Measurements from ENCODE around the gene MCUR1.
"Not testable (repeated sequence)": the region's sequence is repeated elsewhere in the genome, so short reads cannot be mapped to it uniquely, and the experiment has no call there.

The MCUR1 gene

GRCh38 chr6:13851330-13851729 is 37.0 kb upstream of the MCUR1 start:
- TF ChIP-seq CTCF (conservative IDR thresholded peaks at IDR 0.05) = no peak
- H3K27ac ChIP-seq = no peak overlapping the region

- not testable (repeated sequence) for H3K27ac ChIP-seq
These were observed 36.3 kb upstream of the MCUR1 start for GRCh38 chr6:13850690-13851089.

GRCh38 chr6:13848522-13849150 is 34.3 kb upstream of the MCUR1 start:
- TF ChIP-seq CTCF (conservative IDR thresholded peaks at IDR 0.05) = no peak
- H3K27ac ChIP-seq = no peak overlapping the region

- no peak overlapping the region for H3K27ac ChIP-seq
- no peak for TF ChIP-seq CTCF (conservative IDR thresholded peaks at IDR 0.05)
These were observed 33.1 kb upstream of the MCUR1 start for GRCh38 chr6:13847326-13848050.

- TF ChIP-seq CTCF (conservative IDR thresholded peaks at IDR 0.05) = no peak
- no peak overlapping the region for H3K27ac ChIP-seq
These were observed 32.5 kb upstream of the MCUR1 start for GRCh38 chr6:13846841-13847240.

- no peak for TF ChIP-seq CTCF (conservative IDR thresholded peaks at IDR 0.05)
- H3K27ac ChIP-seq = no peak overlapping the region
These were observed 27.6 kb upstream of the MCUR1 start for GRCh38 chr6:13841936-13842335.

GRCh38 chr6:13838616-13839015 is 24.3 kb upstream of the MCUR1 start:
- no peak for TF ChIP-seq CTCF (conservative IDR thresholded peaks at IDR 0.05)
- H3K27ac ChIP-seq = no peak overlapping the region

GRCh38 chr6:13836170-13836569 is 21.8 kb upstream of the MCUR1 start:
- H3K27ac ChIP-seq = no peak overlapping the region
- TF ChIP-seq CTCF (conservative IDR thresholded peaks at IDR 0.05) = no peak
